Gastrocnemius medialis (tissue), 4 donors: ENCODE measurements around the gene CDK3.

Source experiments
- POLR2A ChIP-seq, 2 donors: fragments of 450-650 bp; IDR thresholded peaks; one replicate each; pipeline ENCODE4 v1.6.1; 2017; ENCODE audit warnings: antibody characterized with exemption in 2 of 2, mild to moderate bottlenecking in 2 of 2, moderate library complexity in 2 of 2
- TF ChIP-seq, protein P1 (sequence below), 5 experiments: fragments of 450-650 bp in 3 of 5; fragments of 200-600 bp in 2 of 5; sonication (generic) in 2 of 5; IDR thresholded peaks in 4 of 5; conservative IDR thresholded peaks in 1 of 5; 1 replicate in 4 of 5; 2 replicates in 1 of 5; pipeline ENCODE4 v1.5.1; 2016 to 2019; ENCODE audit warnings: antibody characterized with exemption in 5 of 5, mild to moderate bottlenecking in 3 of 5, moderate library complexity in 3 of 5

- TF ChIP-seq, protein P1, sequence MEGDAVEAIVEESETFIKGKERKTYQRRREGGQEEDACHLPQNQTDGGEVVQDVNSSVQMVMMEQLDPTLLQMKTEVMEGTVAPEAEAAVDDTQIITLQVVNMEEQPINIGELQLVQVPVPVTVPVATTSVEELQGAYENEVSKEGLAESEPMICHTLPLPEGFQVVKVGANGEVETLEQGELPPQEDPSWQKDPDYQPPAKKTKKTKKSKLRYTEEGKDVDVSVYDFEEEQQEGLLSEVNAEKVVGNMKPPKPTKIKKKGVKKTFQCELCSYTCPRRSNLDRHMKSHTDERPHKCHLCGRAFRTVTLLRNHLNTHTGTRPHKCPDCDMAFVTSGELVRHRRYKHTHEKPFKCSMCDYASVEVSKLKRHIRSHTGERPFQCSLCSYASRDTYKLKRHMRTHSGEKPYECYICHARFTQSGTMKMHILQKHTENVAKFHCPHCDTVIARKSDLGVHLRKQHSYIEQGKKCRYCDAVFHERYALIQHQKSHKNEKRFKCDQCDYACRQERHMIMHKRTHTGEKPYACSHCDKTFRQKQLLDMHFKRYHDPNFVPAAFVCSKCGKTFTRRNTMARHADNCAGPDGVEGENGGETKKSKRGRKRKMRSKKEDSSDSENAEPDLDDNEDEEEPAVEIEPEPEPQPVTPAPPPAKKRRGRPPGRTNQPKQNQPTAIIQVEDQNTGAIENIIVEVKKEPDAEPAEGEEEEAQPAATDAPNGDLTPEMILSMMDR (IDR thresholded peaks at IDR 0.05 in 4 of 5, conservative IDR thresholded peaks at IDR 0.05 in 1 of 5) = no peak
- no peak for TF ChIP-seq POLR2A (IDR thresholded peaks at IDR 0.05)
Observed at GRCh38 chr17:76009969-76010661, 9.5 kb downstream of the CDK3 start.
